ENCODE data around the gene SEMA7A.
"Not testable (repeated sequence)": the region's sequence is repeated elsewhere in the genome, so short reads cannot be mapped to it uniquely, and the experiment has no call there.

SEMA7A gene

GRCh38 chr15:74399511-74400312, 34.0 kb downstream of the SEMA7A start:
- peak in 1 of 2 donors; percentile 59 for DNase-seq (ENCODE audit: low read depth in 2 of 2)

GRCh38 chr15:74399100-74399499, 34.7 kb downstream of the SEMA7A start:
- no peak for DNase-seq (ENCODE audit: low read depth in 2 of 2)

- DNase-seq (ENCODE audit: low read depth in 2 of 2) = no peak
These were observed 35.6 kb downstream of the SEMA7A start for GRCh38 chr15:74398183-74398582.

GRCh38 chr15:74397239-74398068, 36.3 kb downstream of the SEMA7A start:
- DNase-seq (ENCODE audit: low read depth in 2 of 2) = no peak

GRCh38 chr15:74396445-74397238, 37.1 kb downstream of the SEMA7A start:
- peak; percentile 54 to 68 for DNase-seq (ENCODE audit: low read depth in 2 of 2)

- no peak for DNase-seq (ENCODE audit: low read depth in 2 of 2)
These were observed 37.7 kb downstream of the SEMA7A start for GRCh38 chr15:74396146-74396438.

GRCh38 chr15:74395319-74396145, 38.2 kb downstream of the SEMA7A start:
- no peak for DNase-seq (ENCODE audit: low read depth in 2 of 2)

GRCh38 chr15:74394090-74394846, 39.5 kb downstream of the SEMA7A start:
- DNase-seq (ENCODE audit: low read depth in 2 of 2) = no peak

GRCh38 chr15:74393423-74393822, 40.3 kb downstream of the SEMA7A start:
- DNase-seq (ENCODE audit: low read depth in 2 of 2) = no peak

GRCh38 chr15:74392902-74393301, 40.9 kb downstream of the SEMA7A start:
- DNase-seq (ENCODE audit: low read depth in 2 of 2) = no peak

- no peak for DNase-seq (ENCODE audit: low read depth in 2 of 2)
These were observed 41.3 kb downstream of the SEMA7A start for GRCh38 chr15:74392451-74392830.

- no peak for DNase-seq (ENCODE audit: low read depth in 2 of 2)
These were observed 41.9 kb downstream of the SEMA7A start for GRCh38 chr15:74391582-74392450.

- no peak for DNase-seq (ENCODE audit: low read depth in 2 of 2)
These were observed 43.0 kb downstream of the SEMA7A start for GRCh38 chr15:74390647-74391288.

- DNase-seq (ENCODE audit: low read depth in 2 of 2) = not testable (repeated sequence)
These were observed 43.6 kb downstream of the SEMA7A start for GRCh38 chr15:74390049-74390646.

GRCh38 chr15:74389241-74390048, 44.3 kb downstream of the SEMA7A start:
- DNase-seq (ENCODE audit: low read depth in 2 of 2) = no peak

GRCh38 chr15:74388363-74388951, 45.3 kb downstream of the SEMA7A start:
- no peak for DNase-seq (ENCODE audit: low read depth in 2 of 2)

GRCh38 chr15:74387621-74388362, 46.0 kb downstream of the SEMA7A start:
- no peak for DNase-seq (ENCODE audit: low read depth in 2 of 2)
